Measurements from ENCODE around the gene SGMS1.
"Not testable (repeated sequence)": the region's sequence is repeated elsewhere in the genome, so short reads cannot be mapped to it uniquely, and the experiment has no call there.

SGMS1 gene

GRCh38 chr10:50388181-50388580 lies 235.6 kb downstream of the SGMS1 start:
- no peak for DNase-seq

GRCh38 chr10:50387732-50388073 lies 236.1 kb downstream of the SGMS1 start:
- no peak for DNase-seq

GRCh38 chr10:50387007-50387731 lies 236.6 kb downstream of the SGMS1 start:
- no peak for DNase-seq

- no peak for DNase-seq
Observed at GRCh38 chr10:50385624-50386023, 238.1 kb downstream of the SGMS1 start.

- DNase-seq = no peak
Observed at GRCh38 chr10:50384898-50385297, 238.9 kb downstream of the SGMS1 start.

GRCh38 chr10:50384238-50384637 lies 239.5 kb downstream of the SGMS1 start:
- DNase-seq = no peak

- DNase-seq = no peak
Observed at GRCh38 chr10:50382576-50383023, 241.2 kb downstream of the SGMS1 start.

GRCh38 chr10:50381642-50382041 lies 242.1 kb downstream of the SGMS1 start:
- DNase-seq = no peak

GRCh38 chr10:50379616-50380015 lies 244.1 kb downstream of the SGMS1 start:
- no peak for DNase-seq

GRCh38 chr10:50375745-50376144 lies 248.0 kb downstream of the SGMS1 start:
- DNase-seq = no peak

- no peak for DNase-seq
Observed at GRCh38 chr10:50375051-50375452, 248.7 kb downstream of the SGMS1 start.

- no peak for DNase-seq
Observed at GRCh38 chr10:50373821-50374501, 249.8 kb downstream of the SGMS1 start.

- no peak for DNase-seq
Observed at GRCh38 chr10:50369931-50370330, 253.8 kb downstream of the SGMS1 start.

GRCh38 chr10:50367732-50368131 lies 256.0 kb downstream of the SGMS1 start:
- DNase-seq = no peak

- not testable (repeated sequence) for DNase-seq
Observed at GRCh38 chr10:50366421-50366820, 257.3 kb downstream of the SGMS1 start.

GRCh38 chr10:50364730-50365129 lies 259.0 kb downstream of the SGMS1 start:
- DNase-seq = not testable (repeated sequence)

- no peak for DNase-seq
Observed at GRCh38 chr10:50362547-50363125, 261.1 kb downstream of the SGMS1 start.

GRCh38 chr10:50361946-50362345 lies 261.8 kb downstream of the SGMS1 start:
- DNase-seq = no peak

GRCh38 chr10:50360077-50360850 lies 263.5 kb downstream of the SGMS1 start:
- no peak for DNase-seq

GRCh38 chr10:50358925-50359687 lies 264.6 kb downstream of the SGMS1 start:
- DNase-seq = no peak

- DNase-seq = no peak
Observed at GRCh38 chr10:50358411-50358810, 265.3 kb downstream of the SGMS1 start.

- DNase-seq = not testable (repeated sequence)
Observed at GRCh38 chr10:50356481-50356832, 267.3 kb downstream of the SGMS1 start.
